CD4-positive, alpha-beta T cell (primary cell): ENCODE data around the gene CLDN19. TPM values are rescaled to one million over a fixed set of nuclear protein-coding genes. Genes with fewer than 3 reads are reported as not detected.

Experiments
- ATAC-seq: fragments of 200-7000 bp; cut with Tn5 transposase; one replicate; pipeline ENCODE4 v1.10.0; 2022; ENCODE audit warnings: mild to moderate bottlenecking; ENCODE audit not compliant: poor library complexity
- CTCF ChIA-PET: fragments of 350-600 bp; sonication (Branson Sonifier 250); formaldehyde crosslinking; loops from one replicate; lab custom pipeline; 2021; ENCODE audit warnings: antibody characterized with exemption, inconsistent platforms; lab: Charles Lee
- POLR2A ChIA-PET: fragments of 350-600 bp; sonication (Branson Sonifier 250); formaldehyde crosslinking; loops from one replicate; lab custom pipeline; 2021; ENCODE audit warnings: antibody characterized with exemption, inconsistent platforms; lab: Charles Lee
- DNase-seq, 14 experiments: peaks; one replicate each; pipeline ENCODE4 v3.0.0-alpha.2; 2013 to 2020; ENCODE audit warnings: mixed read lengths in 2 of 14
- H3K27ac ChIP-seq, 2 donors: one replicate each; pipeline versions ENCODE4 v1.5.1 to v1.7.0; 2013; ENCODE audit warnings: low read length in 2 of 2, low read depth in 1 of 2, mild to moderate bottlenecking in 1 of 2
- H3K27me3 ChIP-seq, 2 experiments: 1 replicate in 1 of 2; 2 replicates in 1 of 2; pipeline versions ENCODE4 v1.6.1 to v1.7.0; 2013; ENCODE audit warnings: low read length in 2 of 2, control low read depth in 1 of 2, mild to moderate bottlenecking in 1 of 2, moderate library complexity in 1 of 2; ENCODE audit not compliant: insufficient read depth in 2 of 2, control insufficient read depth in 1 of 2
- H3K36me3 ChIP-seq: one replicate; pipeline ENCODE4 v1.6.1; 2013; ENCODE audit warnings: low read length, control low read depth; ENCODE audit not compliant: insufficient read depth
- H3K4me1 ChIP-seq: one replicate; pipeline ENCODE4 v1.6.1; 2013; ENCODE audit warnings: low read length, control low read depth; ENCODE audit not compliant: insufficient read depth
- H3K4me3 ChIP-seq: one replicate; pipeline ENCODE4 v1.5.1; 2013; ENCODE audit warnings: mild to moderate bottlenecking, low read length, moderate library complexity
- H3K9me3 ChIP-seq, 2 experiments: 1 replicate in 1 of 2; 2 replicates in 1 of 2; pipeline versions ENCODE4 v1.6.1 to v1.7.0; 2013; ENCODE audit warnings: low read length in 2 of 2, mild to moderate bottlenecking in 2 of 2, control low read depth in 1 of 2, moderate library complexity in 1 of 2; ENCODE audit not compliant: control insufficient read depth in 1 of 2, insufficient read depth in 1 of 2
- H3K27ac Mint-ChIP-seq: one replicate; pipeline ENCODE4 v1.8.0; 2020; ENCODE audit warnings: mixed read lengths
- H3K27me3 Mint-ChIP-seq: one replicate; pipeline ENCODE4 v1.8.0; 2021; ENCODE audit warnings: mixed read lengths
- H3K36me3 Mint-ChIP-seq: one replicate; pipeline ENCODE4 v1.8.0; 2021; ENCODE audit warnings: low read depth, mixed read lengths
- H3K4me1 Mint-ChIP-seq: one replicate; pipeline ENCODE4 v1.8.0; 2021; ENCODE audit warnings: low read depth, mixed read lengths
- H3K4me3 Mint-ChIP-seq: one replicate; pipeline ENCODE4 v1.8.0; 2020; ENCODE audit warnings: mild to moderate bottlenecking, mixed read lengths
- H3K9me3 Mint-ChIP-seq: one replicate; pipeline ENCODE4 v1.8.0; 2020; ENCODE audit warnings: mixed read lengths
- CTCF ChIP-seq: fragments of 200-600 bp; IDR thresholded peaks from one replicate; pipeline ENCODE4 v1.8.0; 2022; ENCODE audit warnings: antibody characterized with exemption, mild to moderate bottlenecking
- intact Hi-C, 2 experiments: fragments of 100-400 bp; cut with DNase I in 1 of 2; cut with micrococcal nuclease in 1 of 2; formaldehyde crosslinking; loops; one replicate each; pipeline versions ENCODE4 v1.15.1 to v1.9.0; 2023 to 2025; cut with DNase I, micrococcal nuclease
- total RNA-seq, 174 experiments: library from RNA in 2 of 174; stranded (reverse) in 2 of 174; gene quantifications; one replicate each; pipeline ENCODE4 v1.2.3 and lab custom pipeline; 2021 to 2026

Gene CLDN19
- total RNA-seq, 2 experiments from 2014 or later, result not detected

DNA sequence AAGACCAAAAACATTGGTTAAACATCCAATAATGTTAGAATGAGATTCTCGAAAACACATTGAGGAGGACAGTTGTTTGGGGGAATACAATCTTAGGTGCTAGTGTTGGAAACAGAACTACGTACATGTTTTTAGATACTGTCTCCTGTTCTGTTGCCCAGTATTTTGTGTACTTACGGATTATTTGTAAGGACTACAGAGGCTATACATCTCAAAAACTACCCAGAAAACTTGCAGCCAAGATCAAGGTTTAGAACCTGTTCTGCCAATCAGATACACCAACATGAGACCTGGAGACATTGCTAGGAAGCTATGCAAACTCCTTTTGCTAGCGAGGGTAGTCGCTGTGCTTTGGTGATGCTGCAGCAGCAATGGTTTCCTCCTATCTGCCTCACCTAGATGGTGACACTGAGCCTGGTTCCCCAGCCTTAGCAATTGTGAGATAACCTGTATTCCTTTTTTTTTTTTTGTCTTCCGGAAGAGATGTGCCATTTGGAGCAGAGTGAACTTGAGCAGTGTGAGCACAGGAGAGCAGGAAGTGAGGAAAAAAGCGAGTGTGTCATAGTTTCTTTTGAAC, 36.1 kb downstream of the CLDN19 start:
- Mint-ChIP-seq H3K27me3 (no peaks in the 10 kb centered on the region), H3K4me3 (no peak overlapping the region), H3K36me3 (peaks cover 97% of the 10 kb centered on the region), H3K27ac (no peak overlapping the region), H3K9me3 (no peaks in the 10 kb centered on the region), H3K4me1 (no peaks in the 10 kb centered on the region)
- Histone ChIP-seq H3K9me3 (no peaks in the 10 kb centered on the region), H3K36me3 (peaks cover 70% of the 10 kb centered on the region), H3K4me3 (no peak overlapping the region), H3K4me1 (no peaks in the 10 kb centered on the region), H3K27ac (no peak overlapping the region), H3K27me3 (no peaks in the 10 kb centered on the region)
- intact Hi-C loops, result no loop called here
- no peak for TF ChIP-seq CTCF
- ChIA-PET CTCF (interaction anchor here (0.7 kb wide), 1 partner anchor 64 kb away, joined by 3 read pairs; no protein-coding TSS in a partner anchor), POLR2A (no interaction called here)
- ATAC-seq (no peak), DNase-seq (no peak)

DNA sequence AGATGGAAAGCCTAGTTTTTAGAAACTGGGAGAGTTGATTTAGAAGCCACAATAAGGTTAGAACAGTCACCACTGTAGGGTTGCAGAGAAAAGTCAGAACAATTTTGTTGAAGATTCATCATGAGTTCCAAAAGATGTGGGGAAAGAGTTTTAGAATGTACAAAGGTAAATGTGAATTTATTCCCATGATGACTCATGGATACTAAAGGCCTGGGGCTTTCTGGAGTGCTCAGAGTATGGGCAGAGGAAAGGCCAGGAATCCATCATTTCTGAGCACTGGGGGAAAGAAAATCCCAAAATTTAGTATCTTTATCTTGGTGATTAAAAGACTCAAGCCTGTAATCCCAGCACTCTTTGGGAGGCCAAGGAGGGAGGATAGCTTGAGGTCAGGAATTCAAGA, 40.0 kb downstream of the CLDN19 start:
- peaks cover 90% of the 10 kb centered on the region for H3K36me3 ChIP-seq
- POLR2A ChIA-PET, result interaction anchor here (1.1 kb wide), 1 partner anchor 66 kb away, joined by 3 read pairs; no protein-coding TSS in a partner anchor

GRCh38 chr1:42698081-42698813, 41.8 kb downstream of the CLDN19 start:
- Mint-ChIP-seq H3K4me1 (peaks cover 29% of the 10 kb centered on the region), H3K27me3 (no peaks in the 10 kb centered on the region), H3K4me3 (no peak overlapping the region), H3K36me3 (peaks cover 99% of the 10 kb centered on the region), H3K9me3 (no peaks in the 10 kb centered on the region), H3K27ac (no peak overlapping the region)
- Histone ChIP-seq H3K9me3 (no peaks in the 10 kb centered on the region), H3K36me3 (peaks cover 85% of the 10 kb centered on the region), H3K4me3 (no peak overlapping the region), H3K27ac (no peak overlapping the region), H3K27me3 (no peaks in the 10 kb centered on the region), H3K4me1 (no peaks in the 10 kb centered on the region)
- POLR2A ChIA-PET, result interaction anchor here (1.4 kb wide), 1 partner anchor 16 kb away, joined by 6 read pairs; the partner anchor contains the start of gene YBX1
- CTCF ChIA-PET, result no interaction called here
- DNase-seq, result no peak
- intact Hi-C loops, result loop anchor here in 1 of 2 experiments (10.0 kb wide), 1 partner anchor 53 kb away; no protein-coding TSS in a partner anchor
- no peak for ATAC-seq
- no peak for TF ChIP-seq CTCF

More for the DNA sequence above, 40.0 kb downstream of the CLDN19 start:
- no peak for ATAC-seq
- no peak for DNase-seq
- Mint-ChIP-seq H3K27ac (peak overlapping the region; percentile 64), H3K36me3 (peaks cover 98% of the 10 kb centered on the region), H3K9me3 (no peaks in the 10 kb centered on the region), H3K4me1 (peaks cover 11% of the 10 kb centered on the region), H3K27me3 (no peaks in the 10 kb centered on the region), H3K4me3 (no peak overlapping the region)
- intact Hi-C loops, result no loop called here
- Histone ChIP-seq H3K27me3 (no peaks in the 10 kb centered on the region), H3K4me1 (no peaks in the 10 kb centered on the region), H3K27ac (no peak overlapping the region), H3K9me3 (no peaks in the 10 kb centered on the region), H3K4me3 (no peak overlapping the region)
- no peak for TF ChIP-seq CTCF
- CTCF ChIA-PET, result no interaction called here
